GM18526 (cell line): ENCODE data around the gene SKA1.

Experiments used
- POLR2A ChIP-seq: IDR thresholded peaks from 3 replicates; pipeline ENCODE4 v1.6.1; 2011; ENCODE audit not compliant: insufficient read length; ENCODE audit errors: extremely low read depth

Gene SKA1

DNA sequence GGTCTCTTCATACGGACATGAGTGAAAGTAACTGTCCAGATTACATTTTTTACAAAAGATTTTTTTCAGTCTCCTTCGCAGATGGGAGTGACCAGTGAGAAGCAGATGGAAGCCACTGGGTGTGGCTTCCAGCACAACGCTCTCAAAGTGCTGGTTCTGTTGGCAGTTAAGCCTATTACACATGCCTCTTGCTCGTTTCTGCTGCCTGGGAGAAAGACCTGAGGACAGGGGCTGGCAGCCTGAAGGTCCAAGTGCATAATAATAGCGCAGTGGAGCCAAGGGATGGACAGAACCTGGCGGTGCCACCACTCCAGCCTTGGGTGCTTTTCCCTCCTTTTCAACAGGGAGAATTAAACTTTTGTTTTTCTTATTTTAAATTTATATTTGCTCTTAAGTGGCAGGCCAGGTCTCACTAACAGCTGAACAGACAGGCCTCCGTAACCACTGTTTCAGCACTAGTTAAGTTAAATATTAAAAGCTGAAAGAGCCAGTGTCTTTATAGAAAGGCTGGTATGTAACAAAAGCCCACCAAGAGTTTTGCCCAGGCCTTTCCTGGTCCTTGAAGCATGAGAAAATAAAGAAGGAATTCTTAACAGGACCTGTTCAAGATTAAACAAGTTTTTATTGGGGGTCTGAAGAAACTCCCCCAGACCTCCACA, 1.2 kb upstream of the SKA1 start:
- TF ChIP-seq POLR2A, result no peak

DNA sequence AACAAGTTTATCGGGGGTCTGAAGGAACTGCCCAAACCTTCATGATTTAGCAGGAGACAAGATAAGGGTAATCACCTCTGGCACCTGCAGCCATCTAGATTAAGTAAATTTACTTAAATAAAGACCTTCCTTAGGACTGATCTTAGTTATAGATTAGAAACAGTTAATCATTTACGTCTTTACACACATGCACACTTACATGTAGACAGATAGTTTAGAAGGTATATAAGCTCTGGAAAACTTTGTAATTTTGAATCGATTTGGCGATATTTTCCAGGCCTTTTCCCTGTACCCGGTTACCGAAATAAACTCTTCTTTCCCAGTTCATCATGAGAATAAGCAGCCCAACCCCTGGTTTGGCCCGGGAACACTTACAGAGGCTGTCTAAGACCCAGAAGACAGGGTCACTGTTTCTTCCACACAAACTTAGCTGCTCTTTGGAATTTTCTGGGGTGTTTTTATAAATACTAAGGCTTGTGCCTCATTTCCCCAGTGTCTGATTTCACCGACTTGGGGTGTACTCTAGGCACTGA, 560 bp upstream of the SKA1 start:
- TF ChIP-seq POLR2A, result no peak

DNA sequence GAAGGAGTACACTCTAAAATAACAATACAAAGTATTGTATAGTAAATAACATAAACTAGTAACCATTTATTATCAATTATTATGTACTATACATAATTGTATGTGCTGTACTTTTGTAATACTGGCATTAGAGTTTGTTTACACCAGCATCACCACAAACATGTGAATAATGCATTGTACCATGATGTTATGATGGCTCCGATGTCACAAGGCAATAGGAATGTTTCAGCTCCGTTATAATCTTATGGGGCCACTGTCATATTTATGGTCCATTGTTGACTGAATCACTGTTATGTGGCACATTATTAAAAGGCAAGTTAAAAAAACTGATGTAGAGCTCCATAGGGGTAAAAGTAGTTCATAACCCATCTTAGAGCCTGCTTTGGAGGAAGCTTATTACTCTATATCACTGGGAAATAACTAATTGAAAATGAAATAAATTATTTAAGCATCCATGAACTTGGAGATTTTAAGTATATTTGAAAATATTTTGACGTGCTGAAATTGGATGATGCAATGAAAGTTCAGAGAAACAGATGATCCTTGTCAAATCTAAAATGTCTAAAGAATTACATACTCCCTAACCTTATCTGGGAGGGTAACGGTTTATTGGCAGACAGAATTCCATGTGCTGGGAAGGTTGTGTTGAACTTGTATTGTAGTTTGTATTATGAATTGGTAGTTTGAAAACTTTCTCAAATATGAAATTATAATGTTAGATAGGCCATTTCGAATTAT, 2.4 kb downstream of the SKA1 start:
- no peak for TF ChIP-seq POLR2A

DNA sequence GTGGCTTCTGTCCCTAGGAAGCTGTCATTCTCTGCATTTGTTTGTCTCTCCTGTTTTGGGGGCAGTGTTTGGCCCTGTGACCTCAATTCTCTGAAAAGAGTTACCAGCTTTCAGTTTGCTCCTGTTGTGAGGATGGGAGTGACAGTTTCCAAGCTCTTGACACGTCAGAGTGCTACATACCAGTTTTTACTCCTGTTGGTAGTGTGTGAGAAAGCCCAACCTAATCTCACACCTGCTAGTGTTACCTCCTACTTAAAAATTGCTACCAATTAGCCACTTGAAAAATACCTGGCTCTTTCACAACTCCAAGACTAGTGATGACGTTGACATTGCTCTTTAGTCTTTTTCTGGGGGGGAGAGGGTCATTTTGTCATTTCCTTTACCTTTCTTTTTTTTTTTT, 14.1 kb downstream of the SKA1 start:
- no peak for TF ChIP-seq POLR2A

DNA sequence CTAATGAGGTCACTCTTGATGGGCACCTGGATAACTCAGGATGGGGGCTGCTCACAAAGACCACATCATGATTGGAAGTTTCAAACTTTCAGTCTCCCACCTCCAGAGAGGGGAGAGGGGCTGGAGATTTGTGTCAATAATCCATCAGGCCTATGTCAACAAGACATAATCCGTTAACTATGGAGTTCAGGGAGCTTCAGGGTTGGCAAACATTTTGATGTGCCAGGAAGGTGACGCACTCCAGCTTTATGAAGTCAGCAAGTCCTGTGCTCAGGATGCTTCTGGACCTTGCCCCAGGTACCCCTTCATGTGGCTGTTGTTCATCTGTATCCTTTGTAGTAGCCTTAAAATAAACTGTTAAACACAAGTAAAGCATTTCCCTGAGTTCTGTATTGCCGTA, 19.0 kb downstream of the SKA1 start:
- TF ChIP-seq POLR2A, result no peak

DNA sequence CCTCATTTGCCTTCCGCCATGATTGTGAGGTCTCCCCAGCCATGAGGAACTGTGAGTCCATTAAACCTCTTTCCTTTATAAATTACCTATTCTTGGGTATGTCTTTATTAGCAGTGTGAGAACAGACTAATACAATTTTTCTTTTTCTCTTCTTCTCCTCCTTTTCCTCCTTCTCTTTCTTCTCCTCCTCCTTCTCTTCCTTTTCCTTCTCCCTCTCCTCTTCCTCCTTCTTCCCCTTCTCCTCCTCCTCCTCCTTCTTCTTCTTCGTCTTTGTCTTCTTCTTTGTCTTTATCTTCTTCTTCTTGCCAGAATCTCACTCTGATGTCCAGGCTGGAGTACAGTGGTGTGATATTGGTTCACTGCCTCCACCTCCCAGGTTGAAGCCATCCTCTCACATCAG, 20.2 kb downstream of the SKA1 start:
- no peak for TF ChIP-seq POLR2A

DNA sequence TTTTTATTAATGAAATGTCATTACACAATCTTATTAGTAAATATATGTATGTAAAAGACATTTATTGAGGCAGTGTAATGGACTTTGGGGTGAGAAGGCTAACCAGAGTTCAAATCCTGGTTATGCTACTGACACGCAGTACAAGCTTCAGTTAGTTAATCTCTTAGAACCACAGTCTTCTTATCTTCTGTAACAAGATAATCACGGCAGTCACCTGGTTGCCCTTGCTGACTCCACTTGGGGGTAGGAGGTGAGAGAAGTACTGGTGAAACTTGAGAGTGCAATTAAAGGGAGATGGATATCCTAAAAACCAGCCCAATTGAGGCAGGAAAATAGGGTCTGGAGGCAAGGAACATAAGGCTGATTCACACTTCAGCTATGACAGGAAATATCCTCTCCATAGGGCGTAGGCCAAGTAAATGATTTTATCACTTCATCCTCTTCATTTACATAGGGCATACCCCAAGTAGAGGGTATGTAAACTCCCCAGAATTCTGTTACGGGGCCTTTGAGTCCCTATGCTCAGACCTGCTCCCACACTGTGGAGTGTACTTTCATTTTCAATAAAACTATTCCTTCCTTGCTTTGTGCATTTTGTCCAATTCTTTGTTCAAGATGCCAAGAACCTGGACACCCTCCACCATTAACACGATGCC, 21.3 kb downstream of the SKA1 start:
- TF ChIP-seq POLR2A, result no peak

DNA sequence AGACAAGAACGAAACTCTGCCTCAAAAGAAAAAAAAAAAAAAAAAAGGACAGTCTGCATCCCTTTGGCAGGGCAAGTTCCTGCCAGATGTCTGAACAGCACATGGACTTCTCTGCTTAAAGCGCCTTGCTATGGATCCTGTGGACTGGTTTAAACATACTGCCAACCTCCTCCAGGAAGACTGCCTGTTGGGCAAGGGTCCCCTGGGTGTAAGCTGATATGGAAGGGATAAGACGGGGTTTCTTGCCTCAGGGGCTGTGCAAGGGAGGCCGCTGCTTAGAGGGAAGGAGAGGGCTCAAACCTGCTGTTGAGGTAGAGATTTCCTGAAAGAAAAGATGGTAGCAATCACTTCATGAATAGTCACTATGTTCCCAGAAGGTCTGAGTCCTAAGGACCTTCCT, 22.2 kb downstream of the SKA1 start:
- TF ChIP-seq POLR2A, result no peak

DNA sequence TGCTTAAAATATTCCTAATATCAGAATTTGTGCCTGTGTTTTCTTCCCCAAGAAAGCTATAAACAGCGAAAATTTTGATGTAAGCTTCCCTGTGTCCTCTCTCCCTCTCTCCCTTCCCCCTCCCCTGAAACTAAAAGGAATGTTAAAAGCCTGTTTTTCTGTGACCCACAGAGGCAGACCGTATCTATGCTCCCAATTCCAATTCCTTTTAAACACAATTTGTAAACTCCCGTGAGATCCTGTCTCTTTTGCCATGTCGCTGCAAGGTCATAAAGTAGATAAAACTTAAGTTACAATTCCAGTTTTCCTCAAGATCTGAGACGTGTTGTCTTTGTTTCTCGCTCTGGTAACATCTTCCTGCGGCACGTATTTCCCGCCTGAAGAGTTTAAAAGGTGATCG, 23.3 kb downstream of the SKA1 start:
- TF ChIP-seq POLR2A, result no peak

DNA sequence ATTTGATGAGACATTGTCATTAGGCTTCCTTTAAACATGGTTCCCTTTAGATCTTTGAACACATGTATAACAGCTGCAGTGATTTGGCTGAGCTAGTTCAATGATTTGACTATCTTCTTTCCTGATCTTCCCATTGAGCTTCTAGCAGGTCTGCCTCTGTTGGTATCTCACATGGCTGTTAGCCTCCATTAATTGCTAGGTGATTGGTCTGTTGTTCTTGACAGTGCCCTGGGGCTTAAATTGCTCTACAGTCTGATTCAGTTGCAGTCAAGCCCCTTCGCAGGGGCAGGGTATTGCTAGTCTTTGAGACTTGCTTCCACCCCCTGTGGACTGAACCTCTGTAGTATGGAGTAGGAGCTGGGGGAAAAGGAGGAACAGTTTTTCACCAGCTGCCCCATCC, 24.1 kb downstream of the SKA1 start:
- TF ChIP-seq POLR2A, result no peak

DNA sequence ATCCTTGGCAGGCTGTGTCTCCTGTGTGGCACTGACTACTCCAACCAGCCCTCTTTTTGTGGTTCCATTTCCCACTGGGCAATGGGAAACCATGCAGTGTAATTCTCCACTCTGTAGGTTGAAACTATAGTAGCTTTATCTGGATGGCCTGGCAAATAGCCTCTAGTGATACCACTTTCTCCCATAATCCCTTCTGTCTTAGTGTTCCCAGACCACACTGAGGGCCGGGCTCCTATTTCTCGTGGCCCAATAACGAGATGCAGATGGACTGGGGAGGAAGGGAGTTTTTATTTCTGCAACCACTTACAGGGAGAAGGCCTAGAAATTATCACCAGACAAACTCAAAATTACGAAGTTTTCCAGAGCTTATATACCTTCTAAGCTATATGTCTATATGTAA, 24.7 kb downstream of the SKA1 start:
- no peak for TF ChIP-seq POLR2A

DNA sequence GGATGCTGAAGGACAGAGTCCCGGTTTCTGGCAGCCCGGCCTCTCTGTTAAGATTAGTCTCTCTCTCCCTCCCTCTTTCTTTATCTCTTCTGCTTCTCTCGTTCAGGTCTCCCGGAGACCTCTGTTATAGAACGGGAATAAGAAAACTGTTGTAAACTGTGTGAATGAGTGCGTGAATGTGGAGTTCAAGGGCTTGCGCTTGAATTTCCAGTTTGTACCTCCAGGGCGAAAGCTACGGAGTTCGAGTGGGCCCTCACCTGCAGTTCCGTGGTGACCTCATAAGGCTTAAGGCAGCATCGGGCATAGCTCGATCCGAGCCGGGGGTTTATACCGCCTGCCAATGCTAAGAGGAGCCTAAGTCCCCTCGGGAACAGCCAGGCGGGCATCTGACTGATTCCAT, 26.4 kb downstream of the SKA1 start:
- TF ChIP-seq POLR2A, result no peak

DNA sequence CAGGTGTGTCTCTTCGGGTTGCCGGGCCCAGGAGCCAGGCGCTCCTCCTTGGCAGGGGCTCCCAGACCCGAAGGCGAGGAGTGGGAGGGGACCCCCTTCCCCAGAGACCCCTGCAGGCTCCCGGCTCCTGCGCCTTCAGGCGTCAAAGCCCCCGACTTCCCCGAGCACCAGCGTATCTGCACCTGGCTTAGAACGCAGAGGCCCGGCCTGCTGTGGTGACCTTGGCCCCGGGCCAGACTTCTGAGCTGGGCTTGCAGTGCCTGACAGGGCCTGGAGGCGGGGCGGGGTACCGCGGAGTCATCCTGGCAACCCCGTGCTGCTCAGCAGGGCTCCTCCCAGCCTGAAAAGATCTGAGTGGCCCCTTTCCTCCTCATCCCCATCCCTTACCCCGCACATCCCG, 27.0 kb downstream of the SKA1 start:
- TF ChIP-seq POLR2A, result no peak

DNA sequence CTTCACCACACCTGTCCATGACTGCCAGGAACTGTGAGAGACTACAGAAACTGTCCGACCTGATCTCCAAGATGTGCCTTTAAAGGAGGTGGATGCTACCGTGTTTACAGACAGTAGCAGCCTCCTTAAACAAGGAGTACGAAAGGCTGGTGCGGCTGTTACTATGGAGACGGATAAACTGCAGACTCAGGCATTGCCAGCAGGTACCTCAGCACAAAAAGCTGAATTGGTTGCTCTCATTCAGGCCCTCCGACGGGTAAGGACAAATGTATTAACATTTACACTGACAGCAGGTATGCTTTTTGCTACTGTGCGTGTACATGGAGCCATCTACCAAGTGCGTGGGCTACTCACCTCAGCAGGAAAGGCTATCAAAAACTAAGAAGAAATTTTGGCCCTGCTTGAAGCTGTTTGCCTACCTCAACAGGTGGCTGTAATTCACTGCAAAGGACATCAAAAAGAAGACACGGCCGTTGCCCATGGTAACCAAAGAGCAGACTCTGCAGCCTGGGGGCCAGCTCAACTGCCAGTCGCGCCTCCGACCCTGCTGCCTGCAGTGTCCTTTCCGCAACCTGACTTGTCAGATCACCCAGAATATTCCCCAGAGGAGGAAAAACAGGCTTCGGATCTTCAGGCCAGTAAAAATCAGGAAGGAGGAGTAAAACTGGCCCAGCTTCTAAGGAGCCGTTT, 30.9 kb downstream of the SKA1 start:
- no peak for TF ChIP-seq POLR2A

DNA sequence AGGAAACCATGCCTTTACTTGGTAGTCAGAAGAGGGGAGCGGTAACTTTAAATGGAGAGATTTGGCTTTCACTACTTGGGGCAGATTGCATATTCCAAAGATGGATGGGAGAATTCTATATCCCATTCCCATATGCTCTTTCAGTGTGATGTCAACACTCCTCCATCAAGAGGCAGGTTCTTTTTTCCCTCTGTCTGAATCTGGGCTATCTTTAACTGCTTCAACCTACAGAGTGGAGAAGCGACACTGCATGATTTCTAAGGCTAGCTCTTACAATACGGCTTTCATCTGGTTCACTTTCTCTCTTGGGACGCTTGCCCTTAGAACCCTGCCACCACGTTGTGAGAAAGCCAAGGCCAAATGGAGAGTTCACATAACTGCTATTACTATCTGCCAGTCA, 34.4 kb downstream of the SKA1 start:
- no peak for TF ChIP-seq POLR2A

DNA sequence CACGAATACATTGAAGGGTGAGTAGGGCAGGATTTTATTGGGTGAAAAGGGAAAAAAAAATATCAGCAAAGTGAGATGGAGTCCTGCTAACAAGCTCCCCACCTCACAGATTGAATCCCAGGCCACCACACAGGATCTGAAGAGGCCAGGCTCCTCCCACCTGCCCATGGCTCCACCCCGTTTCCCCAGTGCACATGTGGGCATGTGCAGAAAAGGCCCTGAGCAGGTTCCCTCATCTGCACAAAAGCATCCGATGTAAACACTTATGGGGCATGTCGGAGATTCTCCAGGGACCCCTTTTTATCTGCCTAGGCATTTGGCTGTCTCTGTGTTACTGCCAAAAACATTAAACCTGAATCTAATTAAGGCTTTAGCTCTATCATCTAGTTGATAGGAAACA, 35.2 kb downstream of the SKA1 start:
- no peak for TF ChIP-seq POLR2A
